Smooth muscle cell of the pulmonary artery (primary cell): Measurements from ENCODE around the gene DBT. TPM values are rescaled to one million over a fixed set of nuclear protein-coding genes. Genes with fewer than 3 reads are reported as not detected.

Source experiments
- total RNA-seq: library from RNA; depleted of rRNA; stranded (reverse); fragments of >200 nt; gene quantifications from 2 replicates; pipeline ENCODE4 v1.2.3, GENCODE V29; 2014

DBT gene
- 10.3 and 10.8 TPM in 2 replicates for total RNA-seq

DNA sequence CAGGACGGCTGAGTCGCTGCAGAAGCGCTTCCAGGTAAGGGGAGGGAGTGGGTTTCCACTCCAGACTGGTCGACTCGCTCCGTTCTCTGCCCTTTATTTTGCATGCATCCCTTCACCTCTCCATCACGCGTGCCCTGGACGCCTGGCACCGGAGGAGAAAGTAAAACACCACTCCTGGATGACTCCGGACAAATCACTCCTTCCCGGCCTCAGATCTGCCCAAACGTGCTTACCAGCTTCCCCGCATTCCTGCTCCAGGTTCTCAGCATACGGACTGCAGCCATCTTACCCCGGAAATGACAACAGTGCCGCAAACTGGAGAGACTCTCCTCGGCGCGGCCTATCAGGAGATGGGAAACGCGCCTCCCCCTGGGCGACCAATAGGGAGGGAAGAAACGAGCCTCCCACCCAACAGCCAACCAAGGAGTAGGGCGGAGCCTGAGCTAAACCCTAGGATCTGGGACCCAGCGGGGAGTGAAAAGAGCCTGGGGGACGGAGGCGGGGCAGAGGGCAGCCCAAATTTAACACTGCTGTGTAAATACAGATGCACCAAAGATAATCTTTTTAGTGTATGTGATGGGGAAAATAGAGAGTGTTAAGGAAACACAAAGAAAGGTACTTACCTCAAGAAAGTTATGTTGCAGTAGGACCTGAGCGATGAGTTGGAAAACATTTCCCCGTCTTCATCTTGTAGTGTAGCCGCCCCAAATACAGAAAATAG lies at the start of gene DBT:
Gene DBT, minus strand, starts transcription at position 298 of the 721 bp plus-strand sequence. Its CDS starts 14 bp downstream, at position 284.

DNA sequence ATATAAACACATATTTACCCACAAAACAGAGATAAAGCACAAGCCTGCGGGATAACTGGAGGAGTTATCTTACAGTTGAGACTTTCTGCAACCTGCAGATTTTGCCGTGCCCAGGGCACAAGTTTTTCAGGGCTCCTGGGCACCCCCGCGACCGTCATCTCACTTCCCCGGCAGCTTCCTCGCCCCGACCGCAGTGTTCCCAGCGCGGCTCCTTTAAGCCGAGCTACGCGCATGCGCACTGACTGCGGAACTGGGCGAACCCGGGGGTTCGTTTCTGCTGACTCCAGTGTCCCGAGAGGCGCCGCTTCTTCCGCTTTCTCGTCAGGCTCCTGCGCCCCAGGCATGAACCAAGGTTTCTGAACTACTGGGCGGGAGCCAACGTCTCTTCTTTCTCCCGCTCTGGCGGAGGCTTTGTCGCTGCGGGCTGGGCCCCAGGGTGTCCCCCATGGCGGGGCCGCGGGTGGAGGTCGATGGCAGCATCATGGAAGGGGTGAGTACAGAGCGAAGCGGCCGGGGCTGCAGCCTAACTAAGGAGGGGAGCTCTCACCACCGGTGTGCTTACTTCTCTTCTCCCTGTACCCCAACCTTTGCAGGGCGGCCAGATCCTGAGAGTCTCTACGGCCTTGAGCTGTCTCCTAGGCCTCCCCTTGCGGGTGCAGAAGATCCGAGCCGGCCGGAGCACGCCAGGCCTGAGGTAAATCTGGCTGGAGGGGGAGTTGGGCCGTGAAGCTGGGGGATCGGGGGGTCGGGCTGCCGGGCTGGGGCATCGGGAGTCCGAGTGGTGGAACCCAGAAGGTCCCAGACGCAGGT lies 16.5 kb upstream of the DBT start, which contains the start of gene RTCA:
Gene RTCA, plus strand, starts transcription at position 286 of the 810 bp plus-strand sequence. Its CDS starts 160 bp downstream, at position 446.

DNA sequence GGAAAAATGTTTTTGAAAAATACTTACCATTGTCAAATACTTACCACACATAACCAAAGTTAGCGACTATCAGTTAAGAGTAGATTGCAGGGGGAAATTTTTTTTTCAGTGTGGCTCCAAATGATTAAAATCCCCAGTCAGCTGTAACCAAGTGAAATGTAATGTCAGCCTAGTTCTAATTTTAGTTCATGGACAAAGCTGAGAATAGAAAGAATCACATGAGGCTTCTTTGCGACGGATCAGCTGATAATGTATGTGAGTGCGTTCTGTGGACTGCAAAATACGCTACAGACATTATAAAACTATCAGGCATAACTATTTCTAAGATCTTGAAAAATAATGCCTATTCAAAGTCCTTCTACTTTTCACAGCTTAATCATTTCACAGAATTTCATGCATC lies 71.5 kb downstream of the DBT start, which contains the start of gene LRRC39:
Gene LRRC39, minus strand, starts transcription at position 166 of the 400 bp plus-strand sequence. CDS start 9,740 bp downstream, outside the sequence.

Other genes starting within 250 kb of the DBT start
- 1.9 and 2.0 TPM in 2 replicates for gene SASS6, start 116.9 kb downstream of the DBT start, total RNA-seq
- gene TRMT13, start 116.7 kb downstream of the DBT start, total RNA-seq: 9.6 and 15.1 TPM in 2 replicates
- gene LRRC39, start 71.6 kb downstream of the DBT start, total RNA-seq: 0.56 and 0.59 TPM in 2 replicates
- gene RTCA, start 16.4 kb upstream of the DBT start, total RNA-seq: 40.3 and 45.4 TPM in 2 replicates
- 2.2 TPM in 2 replicates for gene CDC14A, start 102.7 kb upstream of the DBT start, total RNA-seq